MCF 10A (cell line): ENCODE data around the gene TLX2. TPM values are rescaled to one million over a fixed set of nuclear protein-coding genes. Genes with fewer than 3 reads are reported as not detected.

Experiments used
- BruUV-seq: library from RNA; stranded (reverse); fragments of 400-500 nt; replicated peaks from 2 replicates; lab custom pipeline; 2021; lab: Mats Ljungman, UMichigan
- CTCF ChIA-PET: fragments of 300-600 bp; sonication (Branson Sonifier 250); formaldehyde crosslinking; extraction: SDS; loops from one replicate; lab custom pipeline; 2021; ENCODE audit warnings: antibody characterized with exemption, inconsistent platforms; lab: Yijun Ruan, JAX
- POLR2A ChIA-PET: fragments of 300-600, 350-650 bp; sonication (Branson Sonifier 250); formaldehyde crosslinking; extraction: SDS; loops from one replicate; lab custom pipeline; 2020; ENCODE audit warnings: antibody characterized with exemption, inconsistent platforms; lab: Yijun Ruan, JAX
- DNase-seq: peaks from one replicate; pipeline ENCODE4 v3.0.0-alpha.2; 2018; ENCODE audit not compliant: unreplicated experiment
- H3K27ac Mint-ChIP-seq: one replicate; pipeline ENCODE4 v1.8.0; 2022; ENCODE audit warnings: mild to moderate bottlenecking, low read depth, mixed read lengths; ENCODE audit not compliant: unreplicated experiment
- H3K27me3 Mint-ChIP-seq: one replicate; pipeline ENCODE4 v1.8.0; 2022; ENCODE audit warnings: mixed read lengths; ENCODE audit not compliant: insufficient read depth, unreplicated experiment
- H3K36me3 Mint-ChIP-seq: one replicate; pipeline ENCODE4 v1.8.0; 2022; ENCODE audit warnings: mild to moderate bottlenecking, moderate library complexity, mixed read lengths; ENCODE audit not compliant: insufficient read depth, unreplicated experiment
- H3K4me1 Mint-ChIP-seq: one replicate; pipeline ENCODE4 v1.8.0; 2022; ENCODE audit warnings: mixed read lengths; ENCODE audit not compliant: insufficient read depth, unreplicated experiment
- H3K4me3 Mint-ChIP-seq: one replicate; pipeline ENCODE4 v1.8.0; 2022; ENCODE audit warnings: mild to moderate bottlenecking, moderate library complexity, mixed read lengths; ENCODE audit not compliant: unreplicated experiment
- H3K9me3 Mint-ChIP-seq: one replicate; pipeline ENCODE4 v1.8.0; 2022; ENCODE audit warnings: mixed read lengths; ENCODE audit not compliant: unreplicated experiment
- intact Hi-C: fragments of 100-400 bp; cut with micrococcal nuclease; formaldehyde crosslinking; loops from 2 replicates; pipeline ENCODE4 v1.14.1; 2022
- total RNA-seq: library from RNA; stranded (reverse); gene quantifications from 2 replicates; pipeline ENCODE4 v1.2.3, GENCODE V29; 2022
- TF ChIP-seq, protein P1 (sequence below): fragments of 200-600 bp; IDR thresholded peaks from one replicate; pipeline ENCODE4 v1.8.0; 2022; ENCODE audit warnings: antibody characterized with exemption, mild to moderate bottlenecking; ENCODE audit not compliant: unreplicated experiment

The TLX2 gene
- total RNA-seq, 1 experiment from 2014 or later: not detected

DNA sequence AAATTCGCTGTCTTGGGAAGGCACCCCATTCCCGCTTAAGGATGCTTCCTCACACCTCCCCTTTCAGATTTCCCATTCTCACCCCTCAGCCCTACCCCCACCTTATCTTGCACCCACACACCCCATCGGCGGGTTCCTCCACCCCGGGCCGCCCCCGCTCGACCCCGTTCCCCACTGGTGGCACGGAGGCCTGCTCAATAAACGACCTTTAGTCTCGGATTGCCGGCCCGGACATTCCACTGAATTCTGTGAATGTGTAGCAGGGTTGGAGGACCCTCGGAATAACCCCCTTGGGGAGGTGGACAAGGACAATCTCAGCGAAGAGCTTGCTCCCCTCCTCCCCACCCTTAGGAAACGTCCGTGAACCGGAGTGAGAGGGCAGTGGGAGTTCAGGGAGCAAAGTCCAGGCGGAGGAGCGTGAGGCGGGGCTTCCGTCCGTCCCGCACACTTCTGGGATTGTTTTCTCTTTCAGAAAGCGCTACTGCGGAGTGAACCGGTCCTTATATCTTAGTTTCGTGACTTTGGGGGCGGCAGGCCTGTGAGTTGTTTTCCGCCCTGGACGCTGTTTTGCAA, 12.0 kb upstream of the TLX2 start:
- BruUV-seq: no TSS peak
- intact Hi-C loops: no loop called here
- peaks cover 16% of the 10 kb centered on the region for H3K27me3 Mint-ChIP-seq
- H3K4me3 Mint-ChIP-seq: no peak overlapping the region
- TF ChIP-seq, protein P1, sequence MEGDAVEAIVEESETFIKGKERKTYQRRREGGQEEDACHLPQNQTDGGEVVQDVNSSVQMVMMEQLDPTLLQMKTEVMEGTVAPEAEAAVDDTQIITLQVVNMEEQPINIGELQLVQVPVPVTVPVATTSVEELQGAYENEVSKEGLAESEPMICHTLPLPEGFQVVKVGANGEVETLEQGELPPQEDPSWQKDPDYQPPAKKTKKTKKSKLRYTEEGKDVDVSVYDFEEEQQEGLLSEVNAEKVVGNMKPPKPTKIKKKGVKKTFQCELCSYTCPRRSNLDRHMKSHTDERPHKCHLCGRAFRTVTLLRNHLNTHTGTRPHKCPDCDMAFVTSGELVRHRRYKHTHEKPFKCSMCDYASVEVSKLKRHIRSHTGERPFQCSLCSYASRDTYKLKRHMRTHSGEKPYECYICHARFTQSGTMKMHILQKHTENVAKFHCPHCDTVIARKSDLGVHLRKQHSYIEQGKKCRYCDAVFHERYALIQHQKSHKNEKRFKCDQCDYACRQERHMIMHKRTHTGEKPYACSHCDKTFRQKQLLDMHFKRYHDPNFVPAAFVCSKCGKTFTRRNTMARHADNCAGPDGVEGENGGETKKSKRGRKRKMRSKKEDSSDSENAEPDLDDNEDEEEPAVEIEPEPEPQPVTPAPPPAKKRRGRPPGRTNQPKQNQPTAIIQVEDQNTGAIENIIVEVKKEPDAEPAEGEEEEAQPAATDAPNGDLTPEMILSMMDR: no peak
- no peaks in the 10 kb centered on the region for H3K9me3 Mint-ChIP-seq
- peaks cover 49% of the 10 kb centered on the region for H3K36me3 Mint-ChIP-seq
- POLR2A ChIA-PET: no interaction called here
- no peak overlapping the region for H3K27ac Mint-ChIP-seq
- peaks cover 31% of the 10 kb centered on the region for H3K4me1 Mint-ChIP-seq
- CTCF ChIA-PET: interaction anchor here (1.4 to 4.5 kb wide), 2 partner anchors 21 to 85 kb away, joined by 5 to 22 read pairs; no protein-coding TSS in a partner anchor
- no peak for DNase-seq

DNA sequence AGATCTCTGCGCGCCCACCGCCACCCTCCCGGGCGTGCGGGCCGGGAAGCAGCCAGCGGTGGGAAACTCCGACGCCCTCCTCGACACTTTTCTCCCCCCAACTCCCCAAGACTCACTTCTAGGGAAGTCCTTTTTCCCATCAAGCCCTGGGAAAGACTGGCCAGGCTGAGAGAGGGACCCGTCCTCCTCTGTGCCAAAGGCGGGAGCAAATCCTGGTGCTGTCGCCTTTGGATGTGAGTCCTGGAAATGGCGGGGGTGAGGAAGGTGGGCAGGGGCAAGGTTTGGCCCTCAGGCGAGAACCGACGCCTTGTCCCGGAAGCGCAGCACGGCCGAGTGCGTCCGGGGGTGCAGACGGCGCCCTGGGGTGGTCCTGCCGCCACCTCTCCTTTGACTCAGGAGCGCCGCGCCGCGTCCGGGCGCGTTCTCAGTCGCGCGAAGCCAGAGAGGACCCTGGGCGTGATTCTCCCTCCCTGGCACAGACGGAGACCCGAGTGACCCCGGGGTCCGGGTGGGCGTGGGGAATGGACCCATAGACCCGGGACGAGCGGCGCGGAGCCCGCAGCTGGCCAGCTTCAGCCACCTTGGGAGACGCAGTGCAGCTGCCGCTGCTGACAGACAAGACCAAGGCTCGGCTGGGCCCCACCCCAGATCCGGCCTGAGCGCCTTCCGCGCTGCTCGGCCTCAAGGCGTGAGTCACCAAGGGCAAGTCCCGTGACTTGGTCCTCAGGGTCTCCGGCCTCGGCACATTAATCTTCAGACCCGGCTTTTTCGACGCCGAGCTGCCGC, 11.3 kb upstream of the TLX2 start:
- DNase-seq: no peak
- CTCF ChIA-PET: interaction anchor here (4.5 kb wide), 1 partner anchor 85 kb away, joined by 22 read pairs; no protein-coding TSS in a partner anchor
- peaks cover 52% of the 10 kb centered on the region for H3K36me3 Mint-ChIP-seq
- no peaks in the 10 kb centered on the region for H3K9me3 Mint-ChIP-seq
- peaks cover 31% of the 10 kb centered on the region for H3K4me1 Mint-ChIP-seq
- POLR2A ChIA-PET: interaction anchor here (0.7 to 8.6 kb wide), 2 partner anchors 10 to 27 kb away, joined by 4 to 135 read pairs; partner anchors contain the start of genes AUP1, DQX1 and HTRA2
- no peak overlapping the region for H3K4me3 Mint-ChIP-seq
- TF ChIP-seq, protein P1: no peak
- BruUV-seq: no TSS peak
- intact Hi-C loops: no loop called here
- H3K27me3 Mint-ChIP-seq: peaks cover 16% of the 10 kb centered on the region
- no peak overlapping the region for H3K27ac Mint-ChIP-seq

DNA sequence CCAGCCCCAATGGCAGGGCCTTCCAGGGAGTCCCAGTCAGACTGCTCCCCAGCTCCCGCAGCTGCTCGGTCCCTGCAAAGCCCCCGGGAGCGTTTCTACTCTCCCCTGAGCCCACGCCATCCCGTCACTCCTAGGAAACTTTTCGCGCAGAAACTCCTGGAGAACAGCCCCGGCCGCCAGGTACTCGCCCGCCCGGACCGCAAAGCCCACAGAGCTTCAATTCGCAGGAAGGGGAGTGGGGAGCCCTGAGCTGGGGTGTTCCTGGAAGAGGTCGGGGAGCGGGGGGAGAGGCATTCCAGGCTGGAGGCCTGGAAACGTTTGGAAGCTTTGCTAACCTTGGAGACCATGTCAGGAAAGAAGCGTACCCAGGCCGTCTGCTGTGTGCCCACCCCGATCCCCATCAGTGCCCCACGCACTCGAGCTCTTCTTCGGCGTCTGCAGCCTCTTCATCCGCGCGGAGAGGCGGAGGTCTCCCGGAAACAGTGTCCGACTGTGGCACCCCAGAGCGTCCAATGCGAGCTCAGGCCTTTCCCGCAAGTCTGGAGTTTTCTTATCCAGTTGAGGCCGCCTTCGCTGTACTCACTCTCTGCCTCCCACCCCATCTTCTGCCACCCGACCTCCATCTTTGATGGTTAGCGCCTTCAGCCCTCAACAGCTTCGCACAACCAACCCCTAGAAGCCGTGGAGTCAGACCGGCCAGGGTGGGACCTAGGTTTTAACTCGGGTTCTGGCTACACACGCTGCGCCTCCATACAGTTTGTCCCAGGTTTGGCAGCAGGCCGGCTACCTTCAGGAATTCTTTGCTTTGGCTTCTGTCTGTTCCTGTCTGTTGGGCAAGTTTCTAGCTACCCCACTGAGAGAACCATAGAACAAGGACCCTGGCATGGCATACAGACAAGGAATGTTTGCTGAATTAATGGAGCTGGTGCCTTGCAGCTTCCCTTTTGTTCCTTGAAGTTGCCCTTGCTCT, 10.5 kb upstream of the TLX2 start:
- no TSS peak for BruUV-seq
- H3K36me3 Mint-ChIP-seq: peaks cover 52% of the 10 kb centered on the region
- CTCF ChIA-PET: interaction anchor here (1.0 to 4.5 kb wide), 2 partner anchors 20 to 84 kb away, joined by 4 to 22 read pairs; no protein-coding TSS in a partner anchor

More for the DNA sequence above, 10.5 kb upstream of the TLX2 start:
- Mint-ChIP-seq H3K27me3 (peaks cover 7% of the 10 kb centered on the region), H3K9me3 (no peaks in the 10 kb centered on the region), H3K4me3 (no peak overlapping the region), H3K4me1 (peaks cover 31% of the 10 kb centered on the region), H3K27ac (no peak overlapping the region)
- no peak for DNase-seq
- TF ChIP-seq, protein P1: no peak
- intact Hi-C loops: no loop called here
- POLR2A ChIA-PET: interaction anchor here (0.6 to 8.6 kb wide), 4 partner anchors 11 to 64 kb away, joined by 3 to 135 read pairs (median 4); partner anchors contain the start of genes AUP1, DQX1 and HTRA2
